ENCODE measurements around the gene GLS.

DNA sequence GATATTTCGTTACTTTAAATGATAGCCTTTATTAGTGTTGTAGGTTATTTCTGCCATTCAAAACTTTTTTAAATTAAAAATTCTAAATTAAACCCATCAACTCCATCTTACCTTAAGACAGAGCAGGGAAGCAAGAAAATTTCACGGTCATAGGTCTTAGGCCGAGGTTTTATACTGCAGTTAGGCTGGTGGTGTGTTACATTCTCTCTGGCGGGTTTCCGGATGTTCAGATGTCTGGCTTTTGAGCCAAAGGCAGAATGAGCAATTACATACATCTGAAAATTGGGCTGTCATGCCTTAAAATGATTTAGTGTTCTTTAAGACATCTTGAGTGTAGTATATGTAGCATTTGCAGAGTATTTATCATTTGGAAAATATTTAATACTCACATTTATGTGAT, 27.9 kb downstream of the GLS start:
- TF ChIP-seq, protein P1, sequence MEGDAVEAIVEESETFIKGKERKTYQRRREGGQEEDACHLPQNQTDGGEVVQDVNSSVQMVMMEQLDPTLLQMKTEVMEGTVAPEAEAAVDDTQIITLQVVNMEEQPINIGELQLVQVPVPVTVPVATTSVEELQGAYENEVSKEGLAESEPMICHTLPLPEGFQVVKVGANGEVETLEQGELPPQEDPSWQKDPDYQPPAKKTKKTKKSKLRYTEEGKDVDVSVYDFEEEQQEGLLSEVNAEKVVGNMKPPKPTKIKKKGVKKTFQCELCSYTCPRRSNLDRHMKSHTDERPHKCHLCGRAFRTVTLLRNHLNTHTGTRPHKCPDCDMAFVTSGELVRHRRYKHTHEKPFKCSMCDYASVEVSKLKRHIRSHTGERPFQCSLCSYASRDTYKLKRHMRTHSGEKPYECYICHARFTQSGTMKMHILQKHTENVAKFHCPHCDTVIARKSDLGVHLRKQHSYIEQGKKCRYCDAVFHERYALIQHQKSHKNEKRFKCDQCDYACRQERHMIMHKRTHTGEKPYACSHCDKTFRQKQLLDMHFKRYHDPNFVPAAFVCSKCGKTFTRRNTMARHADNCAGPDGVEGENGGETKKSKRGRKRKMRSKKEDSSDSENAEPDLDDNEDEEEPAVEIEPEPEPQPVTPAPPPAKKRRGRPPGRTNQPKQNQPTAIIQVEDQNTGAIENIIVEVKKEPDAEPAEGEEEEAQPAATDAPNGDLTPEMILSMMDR (IDR thresholded peaks at IDR 0.05) = no peak
- no peak for TF ChIP-seq POLR2A (IDR thresholded peaks at IDR 0.05)

Measured in thyroid gland (tissue), 4 donors.